MM.1S (cell line): ENCODE results near the gene DOK6.

Experiments used
- EZH2 ChIP-seq: fragments of 300-600 bp; sonication (generic); optimal IDR thresholded peaks from 2 replicates; pipeline ENCODE3; 2017; ENCODE audit warnings: low read depth, mild to moderate bottlenecking, antibody characterized with exemption, low read length, mixed read lengths
- EZH2phosphoT487 ChIP-seq: fragments of 300-600 bp; sonication (generic); IDR thresholded peaks from 2 replicates; pipeline ENCODE4 v1.6.1; 2018; ENCODE audit warnings: antibody characterized with exemption, low read length

- TF ChIP-seq EZH2, result no peak
- TF ChIP-seq EZH2phosphoT487, result no peak
Measured at GRCh38 chr18:69622184-69622583, 221.5 kb downstream of the DOK6 start.
